IMR-90 (cell line): Measurements from ENCODE around the gene ARHGEF1. TPM values are rescaled to one million over a fixed set of nuclear protein-coding genes. Genes with fewer than 3 reads are reported as not detected.

Experiments used
- ATAC-seq: fragments of 200-7000 bp; cut with Tn5 transposase; 2 replicates; pipeline ENCODE4 v1.9.1; 2020; ENCODE audit warnings: low read depth, mild to moderate bottlenecking, moderate library complexity
- BruUV-seq: library from RNA; stranded (reverse); fragments of 400-500 nt; replicated peaks from 2 replicates; lab custom pipeline; 2021; lab: Mats Ljungman, UMichigan
- CTCF ChIA-PET: fragments of 300-600 bp; formaldehyde crosslinking; extraction: SDS; loops from one replicate; lab custom pipeline; 2021; ENCODE audit warnings: antibody characterized with exemption; lab: Yijun Ruan, JAX
- POLR2A ChIA-PET: fragments of 300-600 bp; sonication (Branson Sonifier 250); formaldehyde crosslinking; loops from one replicate; lab custom pipeline; 2022; ENCODE audit warnings: antibody characterized with exemption; ENCODE audit not compliant: unreplicated experiment; lab: Charles Lee
- DNase-seq: peaks from one replicate; pipeline ENCODE4 v3.0.0; 2013
- H2AFZ ChIP-seq: replicated peaks from 2 replicates; pipeline ENCODE3; 2013; ENCODE audit warnings: low read length, mild to moderate bottlenecking; ENCODE audit not compliant: poor library complexity
- H2AK5ac ChIP-seq: 2 replicates; pipeline ENCODE4 v1.6.1; 2013; ENCODE audit warnings: low read depth, low read length, inconsistent platforms
- H2AK9ac ChIP-seq: replicated peaks from 2 replicates; pipeline ENCODE3; 2013; ENCODE audit warnings: mild to moderate bottlenecking, low read depth, low read length, moderate library complexity; ENCODE audit not compliant: poor library complexity
- H2BK120ac ChIP-seq: 2 replicates; pipeline ENCODE4 v1.6.1; 2013; ENCODE audit warnings: low read depth, low read length, inconsistent platforms
- H2BK15ac ChIP-seq: 3 replicates; pipeline ENCODE4 v1.6.1; 2013; ENCODE audit warnings: low read depth, low read length, inconsistent platforms
- H2BK20ac ChIP-seq: 2 replicates; pipeline ENCODE4 v1.6.1; 2013; ENCODE audit warnings: low read depth, mild to moderate bottlenecking, inconsistent platforms, low read length, moderate library complexity
- H2BK5ac ChIP-seq: 2 replicates; pipeline ENCODE4 v1.6.1; 2013; ENCODE audit warnings: mild to moderate bottlenecking, low read depth, low read length, inconsistent platforms; ENCODE audit not compliant: poor library complexity, severe bottlenecking
- H3K14ac ChIP-seq: replicated peaks from 2 replicates; pipeline ENCODE4 v1.6.1; 2013; ENCODE audit warnings: low read depth, low read length, inconsistent platforms
- H3K18ac ChIP-seq: 2 replicates; pipeline ENCODE4 v1.6.1; 2013; ENCODE audit warnings: low read depth, low read length, control low read depth
- H3K23ac ChIP-seq: 2 replicates; pipeline ENCODE4 v1.6.1; 2013; ENCODE audit warnings: low read depth, low read length, inconsistent platforms
- H3K27ac ChIP-seq: 2 replicates; pipeline ENCODE4 v1.5.1; 2013; ENCODE audit warnings: mild to moderate bottlenecking, control low read depth, low read length; ENCODE audit not compliant: insufficient read depth
- H3K27me3 ChIP-seq: 2 replicates; pipeline ENCODE4 v1.6.1; 2013; ENCODE audit warnings: low read length; ENCODE audit not compliant: control insufficient read depth, insufficient read depth
- H3K36me3 ChIP-seq: 2 replicates; pipeline ENCODE4 v1.6.1; 2013; ENCODE audit warnings: low read length, mixed read lengths; ENCODE audit not compliant: control insufficient read depth, insufficient read depth
- H3K4ac ChIP-seq: 2 replicates; pipeline ENCODE4 v1.6.1; 2013; ENCODE audit warnings: low read depth, low read length, inconsistent platforms
- H3K4me1 ChIP-seq: 2 replicates; pipeline ENCODE4 v1.6.1; 2013; ENCODE audit warnings: low read length, mixed read lengths; ENCODE audit not compliant: control insufficient read depth, insufficient read depth
- H3K4me2 ChIP-seq: 2 replicates; pipeline ENCODE4 v1.6.1; 2013; ENCODE audit warnings: low read depth, mild to moderate bottlenecking, control low read depth, low read length, moderate library complexity
- H3K4me3 ChIP-seq: 2 replicates; pipeline ENCODE4 v1.5.1; 2013; ENCODE audit warnings: low read depth, mild to moderate bottlenecking, control low read depth, low read length, moderate library complexity; ENCODE audit not compliant: insufficient read depth
- H3K56ac ChIP-seq: 2 replicates; pipeline ENCODE4 v1.6.1; 2013; ENCODE audit warnings: low read length, inconsistent platforms; ENCODE audit not compliant: insufficient read depth; ENCODE audit errors: extremely low read depth
- H3K79me1 ChIP-seq, 2 experiments: 2 replicates each; pipeline ENCODE4 v1.6.1; 2013; ENCODE audit warnings: low read length in 2 of 2, inconsistent platforms in 1 of 2, low read depth in 1 of 2
- H3K9ac ChIP-seq: 2 replicates; pipeline ENCODE4 v1.6.1; 2013; ENCODE audit warnings: low read depth, low read length, control low read depth
- H3K9me1 ChIP-seq: 2 replicates; pipeline ENCODE4 v1.6.1; 2013; ENCODE audit warnings: low read length, inconsistent platforms; ENCODE audit not compliant: insufficient read depth
- H3K9me3 ChIP-seq: 2 replicates; pipeline ENCODE4 v1.6.1; 2013; ENCODE audit warnings: low read length; ENCODE audit not compliant: control insufficient read depth, insufficient read depth
- H4K20me1 ChIP-seq: 2 replicates; pipeline ENCODE4 v1.6.1; 2013; ENCODE audit warnings: low read length, inconsistent platforms; ENCODE audit not compliant: insufficient read depth
- H4K5ac ChIP-seq: 2 replicates; pipeline ENCODE4 v1.6.1; 2013; ENCODE audit warnings: mild to moderate bottlenecking, low read depth, low read length, control low read depth
- H4K8ac ChIP-seq, 2 experiments: 2 replicates each; pipeline ENCODE4 v1.6.1; 2013; ENCODE audit warnings: low read depth in 2 of 2, low read length in 2 of 2, control low read depth in 1 of 2, inconsistent platforms in 1 of 2
- H4K91ac ChIP-seq: 2 replicates; pipeline ENCODE4 v1.6.1; 2013; ENCODE audit warnings: low read depth, low read length, inconsistent platforms; ENCODE audit not compliant: insufficient read depth
- ELK1 ChIP-seq: fragments of 150-350 bp; IDR thresholded peaks from 2 replicates; pipeline ENCODE4 v1.6.1; 2016; ENCODE audit warnings: low read depth, mild to moderate bottlenecking, low read length, moderate library complexity, borderline replicate concordance
- MAFK ChIP-seq: IDR thresholded peaks from 2 replicates; pipeline ENCODE4 v1.6.1; 2012; ENCODE audit warnings: low read depth, low read length, improper control_type of control experiment
- MAZ ChIP-seq: IDR thresholded peaks from 2 replicates; pipeline ENCODE4 v1.6.1; 2012; ENCODE audit warnings: low read depth, mild to moderate bottlenecking, low read length, improper control_type of control experiment, moderate library complexity, borderline replicate concordance
- NFE2L2 ChIP-seq: fragments of 150-350 bp; IDR thresholded peaks from 2 replicates; pipeline ENCODE4 v1.6.1; 2016; ENCODE audit warnings: low read depth, mild to moderate bottlenecking, low read length
- WGBS, 2 experiments: methylation state at CpG; one replicate each; pipeline versions ENCODE4 v1.1.5 to v1.1.7; 2013; ENCODE audit warnings: missing lambda C conversion rate in 2 of 2; ENCODE audit not compliant: insufficient read length in 1 of 2; ENCODE audit errors: extremely low coverage in 2 of 2; 5-methylcytosine and 5-hydroxymethylcytosine counted together
- dilution Hi-C: fragments of 300-500 bp; cut with HindIII; formaldehyde crosslinking; loops from one replicate; pipeline ENCODE4 v1.14.3; 2018; ENCODE audit warnings: low sequenced_read_pairs; ENCODE audit not compliant: unreplicated experiment
- in situ Hi-C: fragments of 300-500 bp; cut with MboI; formaldehyde crosslinking; loops from 3 replicates; pipeline ENCODE4 v1.14.3; 2019; ENCODE audit warnings: low sequenced_read_pairs, inconsistent platforms, mixed read lengths
- intact Hi-C: fragments of 100-400 bp; cut with micrococcal nuclease; formaldehyde crosslinking; loops from 2 replicates; pipeline ENCODE4 v1.10.0; 2022
- polyA plus RNA-seq, 3 experiments: library from polyadenylated mRNA; depleted of rRNA; stranded (reverse); fragments of >200 nt; gene quantifications; 2 replicates each; pipeline ENCODE4 v1.2.3, GENCODE V29; 2012; ENCODE audit warnings: low replicate concordance in 1 of 3
- total RNA-seq: library from RNA; depleted of rRNA; stranded (reverse); fragments of >200 nt; gene quantifications from 2 replicates; pipeline ENCODE4 v1.2.3, GENCODE V29; 2012

Gene ARHGEF1
- total and polyA plus RNA-seq, 2 of the 4 experiments (the other 2 are of a cell fraction): 11.5 to 47.1 TPM

- Histone ChIP-seq H3K27ac (no peak overlapping the region), H2BK120ac (no peak overlapping the region), H3K79me1 (peaks cover 0 to 3% of the 10 kb centered on the region in 2 experiments; a peak in 1 of 4 replicates), H3K9ac (no peak overlapping the region), H3K23ac (no peak overlapping the region), H2BK20ac (no peak overlapping the region), H3K56ac (no peak overlapping the region), H3K4ac (no peak overlapping the region), H4K20me1 (peaks cover 4% of the 10 kb centered on the region; the same call in 1 of the 2 replicates), H4K91ac (no peak overlapping the region), H4K8ac (no peak overlapping the region), H2AK5ac (no peak overlapping the region), H3K9me1 (no peaks in the 10 kb centered on the region), H3K4me3 (no peak overlapping the region), H3K27me3 (no peaks in the 10 kb centered on the region), H3K18ac (no peak overlapping the region), H2BK5ac (no peak overlapping the region), H4K5ac (no peak overlapping the region), H2AK9ac (no peak overlapping the region), H3K36me3 (peaks cover 74% of the 10 kb centered on the region), H3K4me2 (no peak overlapping the region), H3K4me1 (no peaks in the 10 kb centered on the region), H3K9me3 (no peaks in the 10 kb centered on the region), H2BK15ac (no peak overlapping the region), H2AFZ (no peak overlapping the region), H3K14ac (no peak overlapping the region)
- dilution Hi-C loops: no loop called here
- POLR2A ChIA-PET: no interaction called here
- intact Hi-C loops: no loop called here
- no TSS peak for BruUV-seq
- 96% methylated on average over 8 of the region's 17 CpGs; no CpG with 5 or more reads in 1 of the 2 experiments for WGBS, 2 experiments
- in situ Hi-C loops: no loop called here
- TF ChIP-seq NFE2L2 (no peak), MAZ (no peak), ELK1 (no peak), MAFK (no peak)
- DNase-seq (no peak), ATAC-seq (no peak)
- CTCF ChIA-PET: interaction anchor here (0.6 kb wide), 1 partner anchor 14 kb away, joined by 4 read pairs; no protein-coding TSS in a partner anchor
Measured at GRCh38 chr19:41902594-41902993, 19.6 kb downstream of the ARHGEF1 start.
